ENCODE data around the gene RASAL1. TPM values are rescaled to one million over a fixed set of nuclear protein-coding genes. Genes with fewer than 3 reads are reported as not detected.

Gene RASAL1
- polyA plus RNA-seq, 1 donor (not counting 4 experiments of a cell fraction or from before 2014, with no cell fraction given) = 0.05 TPM

- Histone ChIP-seq H4K20me1 (ENCODE audit: control insufficient read depth, extremely low read depth, insufficient read depth, low read length) (no peaks in the 10 kb centered on the region), H3K79me2 (ENCODE audit: control insufficient read depth, insufficient read depth, low read length) (no peaks in the 10 kb centered on the region), H3K27ac (ENCODE audit: control insufficient read depth, insufficient read depth, low read length) (no peak overlapping the region), H3K27me3 (ENCODE audit: control insufficient read depth, extremely low read depth, insufficient read depth, low read length) (peaks cover 17% of the 10 kb centered on the region), H3K9ac (ENCODE audit: control insufficient read depth, extremely low read depth, insufficient read depth, low read length) (peak overlapping the region; percentile 9), H3K4me1 (ENCODE audit: control insufficient read depth, extremely low read depth, insufficient read depth, low read length) (peaks cover 18% of the 10 kb centered on the region), H3K4me3 (ENCODE audit: control insufficient read depth in 2 of 3, extremely low read depth in 1 of 3, insufficient read depth in 2 of 3, low read depth in 1 of 3, low read length in 3 of 3) (peak overlapping the region; percentile 27 to 57 (median 51)), H2AFZ (ENCODE audit: control insufficient read depth, low read length) (peak overlapping the region; percentile 75), H3K9me3 (ENCODE audit: control insufficient read depth, low read depth, low read length) (no peaks in the 10 kb centered on the region), H3K36me3 (ENCODE audit: control insufficient read depth in 2 of 2, extremely low read depth in 1 of 2, insufficient read depth in 2 of 2, low read length in 2 of 2) (peaks cover 4 to 5% of the 10 kb centered on the region in 2 experiments), H3K4me2 (ENCODE audit: control insufficient read depth, extremely low read depth, insufficient read depth, low read depth, low read length) (peak overlapping the region; percentile 87), H3K9me1 (ENCODE audit: control insufficient read depth, extremely low read depth, insufficient read depth, low read length) (no peaks in the 10 kb centered on the region)
- DNase-seq (ENCODE audit: low read depth, low spot score) (no peak), FAIRE-seq (peak; percentile 57)
- TF ChIP-seq, protein P1, sequence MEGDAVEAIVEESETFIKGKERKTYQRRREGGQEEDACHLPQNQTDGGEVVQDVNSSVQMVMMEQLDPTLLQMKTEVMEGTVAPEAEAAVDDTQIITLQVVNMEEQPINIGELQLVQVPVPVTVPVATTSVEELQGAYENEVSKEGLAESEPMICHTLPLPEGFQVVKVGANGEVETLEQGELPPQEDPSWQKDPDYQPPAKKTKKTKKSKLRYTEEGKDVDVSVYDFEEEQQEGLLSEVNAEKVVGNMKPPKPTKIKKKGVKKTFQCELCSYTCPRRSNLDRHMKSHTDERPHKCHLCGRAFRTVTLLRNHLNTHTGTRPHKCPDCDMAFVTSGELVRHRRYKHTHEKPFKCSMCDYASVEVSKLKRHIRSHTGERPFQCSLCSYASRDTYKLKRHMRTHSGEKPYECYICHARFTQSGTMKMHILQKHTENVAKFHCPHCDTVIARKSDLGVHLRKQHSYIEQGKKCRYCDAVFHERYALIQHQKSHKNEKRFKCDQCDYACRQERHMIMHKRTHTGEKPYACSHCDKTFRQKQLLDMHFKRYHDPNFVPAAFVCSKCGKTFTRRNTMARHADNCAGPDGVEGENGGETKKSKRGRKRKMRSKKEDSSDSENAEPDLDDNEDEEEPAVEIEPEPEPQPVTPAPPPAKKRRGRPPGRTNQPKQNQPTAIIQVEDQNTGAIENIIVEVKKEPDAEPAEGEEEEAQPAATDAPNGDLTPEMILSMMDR (optimal IDR thresholded peaks at IDR 0.05 in 1 of 3, IDR thresholded peaks at IDR 0.05 in 1 of 3, conservative IDR thresholded peaks at IDR 0.05 in 1 of 3; ENCODE audit: extremely low read depth in 1 of 3, insufficient read depth in 2 of 3, low read length in 3 of 3) = peak; percentile 22 to 70 (median 67)
- peak; percentile 30 for TF ChIP-seq EZH2 (IDR thresholded peaks at IDR 0.05; ENCODE audit: low read length)
- dilution Hi-C loops (cut with MboI; ENCODE audit: extremely low pct_ligation_motif_present, low sequenced_read_pairs) = loop anchor here (25.0 kb wide), 1 partner anchor 91 kb away; the partner anchor contains the start of gene DTX1
These were observed 17.6 kb upstream of the RASAL1 start for GRCh38 chr12:113152835-113153814.

DNA sequence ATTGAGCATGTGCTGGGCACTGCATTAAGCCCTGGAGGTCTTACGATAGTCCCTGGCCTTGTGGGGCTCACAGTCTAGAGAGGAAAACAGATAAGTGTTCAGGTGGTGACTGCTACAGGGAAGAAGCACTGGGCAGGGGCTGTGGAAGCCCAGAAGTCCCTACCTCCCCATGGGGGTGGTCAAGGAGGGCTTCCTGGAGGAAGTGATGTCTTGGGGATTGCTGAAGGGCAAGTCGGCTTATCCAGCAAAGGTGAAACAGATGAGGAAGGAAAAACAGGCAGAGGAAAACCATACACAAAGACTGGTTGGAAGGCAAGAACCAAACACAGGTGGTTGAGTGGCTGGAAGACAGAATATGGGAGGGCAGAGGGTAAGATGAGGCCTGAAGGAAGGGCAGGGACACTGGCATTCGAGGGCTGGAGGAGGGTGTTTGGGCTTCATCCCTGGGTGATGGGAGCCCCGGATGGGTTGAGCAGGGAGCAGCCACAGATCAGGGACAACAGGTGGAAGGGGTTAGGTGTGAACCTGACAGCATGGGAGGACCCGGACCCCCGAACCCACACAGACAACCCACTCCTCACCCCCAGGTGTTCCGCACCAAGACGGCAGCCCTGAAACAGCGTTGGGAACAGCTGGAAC, 16.8 kb upstream of the RASAL1 start:
- H3K27ac ChIP-seq (ENCODE audit: control insufficient read depth, insufficient read depth, low read length) = no peak overlapping the region
- H3K4me1 ChIP-seq (ENCODE audit: control insufficient read depth, extremely low read depth, insufficient read depth, low read length) = peaks cover 18% of the 10 kb centered on the region
- H3K27me3 ChIP-seq (ENCODE audit: control insufficient read depth, extremely low read depth, insufficient read depth, low read length) = peaks cover 17% of the 10 kb centered on the region
- no peak overlapping the region for H2AFZ ChIP-seq (ENCODE audit: control insufficient read depth, low read length)
- FAIRE-seq (no peak), DNase-seq (ENCODE audit: low read depth, low spot score) (no peak)
- no peaks in the 10 kb centered on the region for H4K20me1 ChIP-seq (ENCODE audit: control insufficient read depth, extremely low read depth, insufficient read depth, low read length)
- H3K79me2 ChIP-seq (ENCODE audit: control insufficient read depth, insufficient read depth, low read length) = no peaks in the 10 kb centered on the region
- H3K9me1 ChIP-seq (ENCODE audit: control insufficient read depth, extremely low read depth, insufficient read depth, low read length) = no peaks in the 10 kb centered on the region
- no peak for TF ChIP-seq EZH2 (IDR thresholded peaks at IDR 0.05; ENCODE audit: low read length)
- TF ChIP-seq, protein P1 (optimal IDR thresholded peaks at IDR 0.05 in 1 of 3, IDR thresholded peaks at IDR 0.05 in 1 of 3, conservative IDR thresholded peaks at IDR 0.05 in 1 of 3; ENCODE audit: extremely low read depth in 1 of 3, insufficient read depth in 2 of 3, low read length in 3 of 3) = no peak
- peak overlapping the region in 2 of 3 experiments; percentile 51 to 57 for H3K4me3 ChIP-seq (ENCODE audit: control insufficient read depth in 2 of 3, extremely low read depth in 1 of 3, insufficient read depth in 2 of 3, low read depth in 1 of 3, low read length in 3 of 3)
- dilution Hi-C loops (cut with MboI; ENCODE audit: extremely low pct_ligation_motif_present, low sequenced_read_pairs) = loop anchor here (25.0 kb wide), 1 partner anchor 90 kb away; the partner anchor contains the start of gene DTX1
- H3K36me3 ChIP-seq (ENCODE audit: control insufficient read depth in 2 of 2, extremely low read depth in 1 of 2, insufficient read depth in 2 of 2, low read length in 2 of 2) = no peaks in the 10 kb centered on the region
- peak overlapping the region; percentile 87 for H3K4me2 ChIP-seq (ENCODE audit: control insufficient read depth, extremely low read depth, insufficient read depth, low read depth, low read length)
- H3K9me3 ChIP-seq (ENCODE audit: control insufficient read depth, low read depth, low read length) = no peaks in the 10 kb centered on the region
- H3K9ac ChIP-seq (ENCODE audit: control insufficient read depth, extremely low read depth, insufficient read depth, low read length) = no peak overlapping the region

Data from keratinocyte (primary cell).